HG03439 (cell line): Measurements from ENCODE around the gene UHRF1.
A peak's percentile ranks its signal among the peaks of the same experiment; 100 is the strongest.
"Not testable (repeated sequence)": the region's sequence is repeated elsewhere in the genome, so short reads cannot be mapped to it uniquely, and the experiment has no call there.

ENCODE experiments used
- ATAC-seq: cut with Tn5 transposase; IDR thresholded peaks from one replicate; pipeline ENCODE4 v1.9.1; 2021; ENCODE audit warnings: mild to moderate bottlenecking, moderate library complexity; ENCODE audit not compliant: unreplicated experiment

The UHRF1 gene

DNA sequence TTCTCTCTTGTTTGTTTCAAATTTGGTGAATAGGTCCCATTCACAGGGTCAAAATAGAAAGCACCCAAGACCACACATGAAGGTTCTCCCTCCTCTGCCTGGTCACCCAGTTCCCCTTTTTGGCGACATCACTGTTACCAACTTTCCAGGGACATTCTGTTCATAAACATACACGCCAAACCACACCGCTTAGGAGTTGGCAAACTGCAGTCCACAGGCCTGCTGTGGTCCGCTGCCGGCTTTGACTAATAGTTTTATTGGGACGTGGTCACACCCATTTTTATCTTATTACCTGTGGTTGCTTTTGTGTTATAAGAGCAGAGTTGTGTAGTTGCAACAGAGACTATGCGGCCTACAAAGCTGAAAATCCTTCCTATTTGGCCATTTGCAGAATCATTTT is 24.2 kb downstream of the UHRF1 start:
- no peak for ATAC-seq

DNA sequence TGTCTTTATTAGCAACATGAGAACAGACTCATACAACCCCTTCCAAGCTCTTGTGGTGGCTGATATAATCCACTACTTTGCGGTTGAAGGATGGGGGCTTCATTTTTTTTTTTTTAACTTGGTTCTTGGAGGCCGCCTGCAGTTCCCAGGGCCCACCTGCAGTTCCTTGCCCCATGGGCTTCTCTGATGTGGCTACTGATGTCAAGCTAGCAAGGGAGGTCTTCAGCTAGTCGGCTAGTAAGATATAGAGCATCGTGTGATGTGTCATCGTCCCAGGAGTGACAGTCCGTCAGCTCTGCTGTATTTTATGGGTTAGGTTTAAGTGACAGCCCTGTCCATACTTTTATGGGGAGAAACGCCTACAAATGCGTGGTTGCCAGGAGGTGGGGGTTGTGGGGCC is 26.1 kb downstream of the UHRF1 start:
- no peak for ATAC-seq

- ATAC-seq: no peak
Measured at GRCh38 chr19:4937060-4937459, 27.8 kb downstream of the UHRF1 start.

- ATAC-seq: not testable (repeated sequence)
Measured at GRCh38 chr19:4938461-4938860, 29.2 kb downstream of the UHRF1 start.

DNA sequence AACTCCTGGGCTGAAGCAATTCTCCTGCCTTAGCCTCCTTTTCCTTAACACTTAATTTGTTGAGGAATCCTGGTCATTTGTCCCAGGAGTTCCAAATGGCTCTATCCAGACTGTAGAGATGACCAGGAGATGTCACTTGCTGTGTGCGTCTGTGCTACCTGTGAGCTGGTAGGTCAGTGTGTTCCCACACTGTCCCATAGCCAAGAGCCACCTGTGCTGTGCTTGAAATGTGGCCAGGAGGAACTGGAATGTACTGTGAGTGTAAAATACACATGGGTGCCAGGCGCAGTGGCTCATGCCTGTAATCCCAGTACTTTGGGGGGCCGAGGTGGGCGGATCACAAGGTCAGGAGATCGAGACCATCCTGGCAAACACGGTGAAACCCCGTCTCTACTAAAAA is 30.2 kb downstream of the UHRF1 start:
- ATAC-seq: no peak

GRCh38 chr19:4941638-4942169 is 32.4 kb downstream of the UHRF1 start:
- not testable (repeated sequence) for ATAC-seq

- not testable (repeated sequence) for ATAC-seq
Measured at GRCh38 chr19:4950650-4951049, 41.3 kb downstream of the UHRF1 start.

GRCh38 chr19:4951656-4952055 is 42.4 kb downstream of the UHRF1 start:
- no peak for ATAC-seq

GRCh38 chr19:4952945-4953344 is 43.6 kb downstream of the UHRF1 start:
- no peak for ATAC-seq

GRCh38 chr19:4954320-4955149 is 45.2 kb downstream of the UHRF1 start:
- ATAC-seq: not testable (repeated sequence)

- no peak for ATAC-seq
Measured at GRCh38 chr19:4955274-4955673, 46.0 kb downstream of the UHRF1 start.

GRCh38 chr19:4957981-4958380 is 48.7 kb downstream of the UHRF1 start:
- ATAC-seq: no peak

GRCh38 chr19:4962085-4962619 is 52.9 kb downstream of the UHRF1 start:
- no peak for ATAC-seq

DNA sequence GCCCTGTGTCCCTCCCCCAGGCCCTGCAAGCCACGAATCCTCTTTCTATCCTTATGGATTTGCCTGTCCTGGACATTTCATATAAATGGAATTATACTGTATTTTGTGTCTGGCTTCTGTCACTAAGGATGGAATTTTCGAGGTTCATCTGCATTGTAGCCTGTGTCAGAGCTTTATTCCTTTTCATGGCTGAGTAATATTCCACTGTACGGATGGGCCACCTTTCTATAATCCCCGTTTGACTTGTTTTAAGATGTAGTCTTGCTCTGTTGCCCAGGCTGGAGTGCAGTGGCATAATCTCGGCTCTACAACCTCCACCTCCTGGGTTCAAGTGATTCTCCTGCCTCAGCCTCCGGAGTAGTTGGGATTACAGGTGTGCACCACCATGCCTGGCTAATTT is 55.8 kb downstream of the UHRF1 start:
- no peak for ATAC-seq

GRCh38 chr19:4966591-4966990 is 57.3 kb downstream of the UHRF1 start:
- no peak for ATAC-seq

GRCh38 chr19:4967738-4968461 is 58.6 kb downstream of the UHRF1 start:
- no peak for ATAC-seq

- ATAC-seq: peak; percentile 89
Measured at GRCh38 chr19:4968462-4969291, 59.4 kb downstream of the UHRF1 start, which contains the start of gene KDM4B. TSS of gene KDM4B (plus strand) at chr19:4969113. CDS start at chr19:5032891, 63,778 bp downstream.

GRCh38 chr19:4969292-4969771 is 60.0 kb downstream of the UHRF1 start:
- ATAC-seq: no peak

DNA sequence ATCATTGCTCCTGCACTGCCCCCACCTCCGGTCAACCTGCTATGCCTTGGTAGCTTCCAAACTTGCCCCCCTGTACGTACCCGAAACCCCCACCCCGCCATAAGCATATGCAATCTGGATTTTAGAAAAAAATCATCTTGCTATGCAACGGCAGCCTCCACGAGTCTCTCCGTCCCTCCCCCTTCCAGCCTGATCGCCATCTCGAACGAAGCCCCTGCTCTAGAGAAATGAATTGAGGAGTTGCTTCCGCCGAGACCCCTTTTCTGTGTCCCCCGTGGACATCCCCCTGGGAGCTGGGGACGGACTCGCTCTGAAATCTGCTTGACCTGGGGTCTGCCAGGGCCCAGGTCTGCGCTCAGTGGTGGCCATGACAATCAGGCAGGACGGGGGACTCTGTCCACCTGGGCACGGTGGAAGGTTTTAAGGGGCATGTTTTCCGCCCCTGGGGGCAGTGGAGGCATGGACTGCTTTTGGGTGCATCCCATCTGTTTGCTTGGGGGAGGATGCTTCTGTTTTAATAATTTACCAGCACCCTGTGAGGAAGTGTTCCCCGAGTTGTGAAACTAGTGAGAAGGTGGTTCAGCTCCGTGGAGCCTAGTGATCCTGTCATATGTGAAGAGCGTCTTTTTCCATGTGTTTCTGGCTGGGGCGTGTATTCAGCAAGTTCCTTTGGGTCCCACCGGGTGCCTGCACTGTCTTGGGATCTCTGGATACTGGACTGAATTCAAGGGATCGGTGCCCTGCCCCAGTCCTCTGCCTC is 60.7 kb downstream of the UHRF1 start:
- ATAC-seq: no peak
